HepG2 (cell line): ENCODE data around the gene SPTSSA. TPM values are rescaled to one million over a fixed set of nuclear protein-coding genes. Genes with fewer than 3 reads are reported as not detected.

Source experiments
- ATAC-seq: fragments of 200-7000 bp; cut with Tn5 transposase; 3 replicates; pipeline ENCODE4 v1.9.1; 2020; ENCODE audit warnings: mild to moderate bottlenecking, moderate library complexity
- BruUV-seq: library from RNA; stranded (reverse); fragments of 400-500 nt; replicated peaks from 2 replicates; lab custom pipeline; 2021; lab: Mats Ljungman, UMichigan
- CTCF ChIA-PET: fragments of 300-600 bp; formaldehyde crosslinking; extraction: SDS; loops from one replicate; lab custom pipeline; 2021; ENCODE audit warnings: low total read pairs, inconsistent platforms, low intra/inter-chr PET ratio; lab: Yijun Ruan, JAX
- POLR2A ChIA-PET: fragments of 350-600 bp; sonication (Branson Sonifier 250); formaldehyde crosslinking; loops from one replicate; lab custom pipeline; 2020; ENCODE audit warnings: antibody characterized with exemption, inconsistent platforms; lab: Yijun Ruan, JAX
- DNase-seq: peaks from one replicate; pipeline ENCODE4 v3.0.0-alpha.2; 2015; ENCODE audit warnings: low spot score
- FAIRE-seq: peaks from 3 replicates; lab custom pipeline; 2011; peaks lifted over from hg19 to GRCh38; lab: Jason Lieb, UNC
- H2AFZ ChIP-seq: one replicate; pipeline ENCODE4 v1.6.1; 2011; ENCODE audit warnings: low read length, inconsistent platforms
- H3K27ac ChIP-seq: fragments of 300-600 bp; 3 replicates; pipeline ENCODE4 v1.8.0; 2011; ENCODE audit warnings: mixed run types, mild to moderate bottlenecking, mixed read lengths, low read length, inconsistent platforms; ENCODE audit not compliant: insufficient read depth; ENCODE audit errors: extremely low read length
- H3K27me3 ChIP-seq, 2 experiments: fragments of 200-600 bp in 1 of 2; 2 replicates in 1 of 2; 3 replicates in 1 of 2; pipeline versions ENCODE4 v1.6.0 to v1.8.0; 2011; ENCODE audit warnings: low read length in 2 of 2, mild to moderate bottlenecking in 2 of 2, moderate library complexity in 2 of 2, inconsistent platforms in 1 of 2; ENCODE audit not compliant: insufficient read depth in 2 of 2, control insufficient read depth in 1 of 2
- H3K36me3 ChIP-seq, 2 experiments: fragments of 200-600 bp in 1 of 2; replicated peaks in 1 of 2; 2 replicates in 1 of 2; 3 replicates in 1 of 2; pipeline versions ENCODE4 v1.5.1 to v1.8.0; 2011; ENCODE audit warnings: low read length in 2 of 2, inconsistent platforms in 1 of 2; ENCODE audit not compliant: insufficient read depth in 2 of 2, control insufficient read depth in 1 of 2
- H3K4me1 ChIP-seq: 2 replicates; pipeline ENCODE4 v1.5.1; 2012; ENCODE audit warnings: low read length, inconsistent platforms; ENCODE audit not compliant: insufficient read depth
- H3K4me2 ChIP-seq: 2 replicates; pipeline ENCODE4 v1.6.0; 2011; ENCODE audit warnings: low read depth, low read length, inconsistent platforms
- H3K4me3 ChIP-seq, 3 experiments: fragments of 200-600 bp in 1 of 3; sonication (generic), shearing (Covaris generic) in 1 of 3; replicated peaks in 1 of 3; 2 replicates each; pipeline ENCODE4 v1.5.1; 2011 to 2016; ENCODE audit warnings: low read length in 3 of 3, inconsistent platforms in 2 of 3, low read depth in 2 of 3, mild to moderate bottlenecking in 2 of 3, control low read depth in 1 of 3, mixed read lengths in 1 of 3; ENCODE audit not compliant: insufficient read depth in 1 of 3
- H3K79me2 ChIP-seq: one replicate; pipeline ENCODE4 v1.6.1; 2011; ENCODE audit warnings: low read length, inconsistent platforms; ENCODE audit not compliant: insufficient read depth
- H3K9ac ChIP-seq: 2 replicates; pipeline ENCODE4 v1.6.0; 2011; ENCODE audit warnings: mild to moderate bottlenecking, low read depth, low read length, inconsistent platforms; ENCODE audit not compliant: insufficient read depth
- H3K9me3 ChIP-seq: 2 replicates; pipeline ENCODE4 v1.5.1; 2012; ENCODE audit warnings: mild to moderate bottlenecking, low read length
- H4K20me1 ChIP-seq: 2 replicates; pipeline ENCODE4 v1.6.0; 2011; ENCODE audit warnings: inconsistent platforms, mild to moderate bottlenecking, low read length, moderate library complexity; ENCODE audit not compliant: insufficient read depth
- ATF7 ChIP-seq, 2 experiments: fragments of 450-650 bp in 1 of 2; sonication (generic) in 1 of 2; formaldehyde crosslinking in 1 of 2; IDR thresholded peaks; 2 replicates each; pipeline versions ENCODE4 v1.4.0 to v1.6.1; 2016 to 2020; ENCODE audit warnings: antibody characterized with exemption in 1 of 2, mild to moderate bottlenecking in 1 of 2, missing genetic modification reagents in 1 of 2
- CEBPB ChIP-seq: IDR thresholded peaks from 2 replicates; pipeline ENCODE4 v1.6.1; 2011; ENCODE audit warnings: low read depth, low read length, improper control_type of control experiment, borderline replicate concordance
- RBM39 ChIP-seq: fragments of 200-400 bp; formaldehyde crosslinking; IDR thresholded peaks from one replicate; pipeline ENCODE4 v1.6.1; 2018; ENCODE audit warnings: antibody characterized with exemption, mild to moderate bottlenecking, low read depth, low read length; ENCODE audit not compliant: poor library complexity, severe bottlenecking
- SMARCC2 ChIP-seq: fragments of 450-650 bp; IDR thresholded peaks from 2 replicates; pipeline ENCODE4 v1.6.1; 2017; ENCODE audit warnings: antibody characterized with exemption, mild to moderate bottlenecking
- ZNF746 ChIP-seq: sonication (generic); formaldehyde crosslinking; IDR thresholded peaks from 2 replicates; pipeline ENCODE4 v1.8.0; 2022; ENCODE audit warnings: mild to moderate bottlenecking, missing genetic modification reagents
- WGBS: methylation state at CpG from one replicate; pipeline ENCODE4 v1.1.6; 2017; ENCODE audit warnings: low lambda C conversion rate; 5-methylcytosine and 5-hydroxymethylcytosine counted together
- in situ Hi-C: cut with HindIII; loops from 2 replicates; pipeline ENCODE4 v1.10.0; 2017; ENCODE audit warnings: low pct_unique_long_range_greater_than_20kb; ENCODE audit not compliant: extremely low pct_ligation_motif_present
- intact Hi-C: fragments of 100-400 bp; cut with micrococcal nuclease; formaldehyde crosslinking; loops from one replicate; pipeline ENCODE4 v1.10.0; 2022; ENCODE audit not compliant: unreplicated experiment
- polyA plus RNA-seq, 8 experiments: library from polyadenylated mRNA; depleted of rRNA in 3 of 8; stranded (reverse) in 7 of 8; unstranded in 1 of 8; fragments of >200 nt; fragmentation: Illumina TruSeq in 4 of 8; extraction: Trizol in 4 of 8; gene quantifications; 2 replicates each; pipeline versions ENCODE4 v1.2.1 to v1.2.3, GENCODE V29; 2011 to 2016; ENCODE audit warnings: low read depth in 4 of 8, missing spikeins in 1 of 8, mixed read lengths in 1 of 8; ENCODE audit not compliant: insufficient read depth in 1 of 8
- total RNA-seq, 5 experiments: library from RNA; depleted of rRNA; stranded (reverse); fragments of >200 nt; fragmentation: Illumina TruSeq; extraction: Trizol; gene quantifications; 2 replicates each; pipeline ENCODE4 v1.2.3, GENCODE V29; 2016; ENCODE audit warnings: low read depth in 1 of 5

SPTSSA gene
- total and polyA plus RNA-seq, 2 of the 13 experiments (the other 11 are each of a cell fraction or from before 2014, with no cell fraction given) = 19.1 to 86.1 TPM

DNA sequence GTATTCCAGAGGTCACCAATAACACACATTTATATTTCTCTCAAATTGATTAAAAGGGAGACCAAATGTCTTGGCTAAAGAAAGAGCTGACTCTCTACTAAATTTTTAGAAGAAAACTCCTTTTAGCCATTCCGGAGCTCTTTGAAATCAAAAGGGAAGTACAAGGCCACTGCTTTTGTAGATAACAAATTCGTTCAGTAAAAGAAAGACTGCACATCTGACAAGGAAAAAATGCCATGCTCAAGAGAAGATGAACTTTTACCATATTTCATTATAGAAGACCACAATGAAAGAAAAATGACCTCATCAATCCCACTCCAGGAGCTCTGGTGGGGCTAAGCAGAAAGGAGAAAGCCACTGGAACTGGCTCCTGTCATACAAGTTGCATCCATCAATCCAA is 57.6 kb downstream of the SPTSSA start:
- intact Hi-C loops (no loop called here), in situ Hi-C loops (no loop called here)
- no peak for ATAC-seq
- CTCF ChIA-PET = no interaction called here
- FAIRE-seq = no peak
- H3K9ac ChIP-seq = no peak overlapping the region
- no peak overlapping the region for H2AFZ ChIP-seq
- no peaks in the 10 kb centered on the region for H3K79me2 ChIP-seq
- 1% methylated on average over 2 of the region's 2 CpGs for WGBS
- no peaks in the 10 kb centered on the region for H3K4me1 ChIP-seq
- no peak for DNase-seq
- no peaks in the 10 kb centered on the region for H3K36me3 ChIP-seq
- no peak overlapping the region for H3K27ac ChIP-seq
- peak; percentile 64 for TF ChIP-seq ATF7 (IDR thresholded peaks at IDR 0.05)
- TF ChIP-seq ATF7 (CRISPR knock-in tag; IDR thresholded peaks at IDR 0.05) = no peak
- TF ChIP-seq RBM39 = no peak
- no peaks in the 10 kb centered on the region for H3K27me3 ChIP-seq
- H3K4me2 ChIP-seq = no peak overlapping the region
- H3K9me3 ChIP-seq = no peaks in the 10 kb centered on the region
- no peak overlapping the region for H3K4me3 ChIP-seq
- no peaks in the 10 kb centered on the region for H4K20me1 ChIP-seq
- BruUV-seq = no TSS peak
- POLR2A ChIA-PET = no interaction called here

DNA sequence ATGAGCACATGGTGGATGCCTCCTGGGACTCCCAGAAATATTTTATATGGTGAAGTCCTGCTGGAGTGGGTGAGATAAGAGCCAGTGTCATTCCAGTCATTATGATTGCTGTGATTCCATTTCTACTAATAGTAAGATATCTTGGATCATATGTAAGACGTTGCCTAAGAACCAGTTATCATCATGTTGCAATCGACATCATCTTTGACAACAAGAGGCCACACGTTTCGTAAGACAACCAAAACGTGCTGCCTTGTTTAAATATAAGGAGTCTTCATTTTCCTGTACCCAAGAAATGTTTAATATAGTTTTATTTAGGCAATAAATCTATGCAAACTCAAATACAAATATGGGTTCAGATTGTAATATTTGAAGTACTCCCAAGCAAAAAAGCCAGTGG is 58.4 kb downstream of the SPTSSA start:
- Histone ChIP-seq H3K79me2 (no peaks in the 10 kb centered on the region), H3K4me3 (no peak overlapping the region), H3K4me2 (no peak overlapping the region), H4K20me1 (no peaks in the 10 kb centered on the region), H3K9ac (no peak overlapping the region), H3K9me3 (no peaks in the 10 kb centered on the region), H2AFZ (no peak overlapping the region), H3K27ac (no peak overlapping the region), H3K27me3 (no peaks in the 10 kb centered on the region), H3K36me3 (no peaks in the 10 kb centered on the region), H3K4me1 (no peaks in the 10 kb centered on the region)
- TF ChIP-seq ZNF746 (CRISPR knock-in tag) = no peak
- TF ChIP-seq CEBPB = peak; percentile 70; the same call in 1 of the 2 replicates
- no peak for TF ChIP-seq SMARCC2
- ATAC-seq (no peak), DNase-seq (no peak), FAIRE-seq (no peak)
- BruUV-seq = no TSS peak
- in situ Hi-C loops (no loop called here), intact Hi-C loops (no loop called here)
- CTCF ChIA-PET = no interaction called here
- POLR2A ChIA-PET = no interaction called here
- WGBS = 32% methylated on average over 5 of the region's 5 CpGs
